Bronchial epithelial cell (primary cell): ENCODE measurements around the gene IL17F. TPM values are rescaled to one million over a fixed set of nuclear protein-coding genes. Genes with fewer than 3 reads are reported as not detected.

Experiments used
- DNase-seq: peaks from one replicate; pipeline ENCODE4 v3.0.0-alpha.2; 2010; ENCODE audit warnings: low read depth
- FAIRE-seq: peaks from 2 replicates; lab custom pipeline; 2011; peaks lifted over from hg19 to GRCh38; lab: Jason Lieb, UNC
- H3K27me3 ChIP-seq: 2 replicates; pipeline ENCODE4 v1.5.1; 2011; ENCODE audit warnings: low read length; ENCODE audit not compliant: control insufficient read depth, insufficient read depth
- H3K36me3 ChIP-seq: 2 replicates; pipeline ENCODE4 v1.5.1; 2011; ENCODE audit warnings: low read length; ENCODE audit not compliant: control insufficient read depth, insufficient read depth
- H3K4me3 ChIP-seq: 2 replicates; pipeline ENCODE4 v1.5.1; 2011; ENCODE audit warnings: mild to moderate bottlenecking, low read depth, low read length, control low read depth
- total RNA-seq: library from RNA; depleted of rRNA; stranded (reverse); fragments of >200 nt; gene quantifications from 2 replicates; pipeline ENCODE4 v1.2.1, GENCODE V29; 2014
- TF ChIP-seq, protein P1 (sequence below): IDR thresholded peaks from 2 replicates; pipeline ENCODE4 v1.5.1; 2011; ENCODE audit warnings: mild to moderate bottlenecking, moderate library complexity, low read length, control low read depth, inconsistent platforms; ENCODE audit not compliant: insufficient read depth, severe bottlenecking

IL17F gene
- total RNA-seq, 1 donor from 2014 or later, result not detected

DNA sequence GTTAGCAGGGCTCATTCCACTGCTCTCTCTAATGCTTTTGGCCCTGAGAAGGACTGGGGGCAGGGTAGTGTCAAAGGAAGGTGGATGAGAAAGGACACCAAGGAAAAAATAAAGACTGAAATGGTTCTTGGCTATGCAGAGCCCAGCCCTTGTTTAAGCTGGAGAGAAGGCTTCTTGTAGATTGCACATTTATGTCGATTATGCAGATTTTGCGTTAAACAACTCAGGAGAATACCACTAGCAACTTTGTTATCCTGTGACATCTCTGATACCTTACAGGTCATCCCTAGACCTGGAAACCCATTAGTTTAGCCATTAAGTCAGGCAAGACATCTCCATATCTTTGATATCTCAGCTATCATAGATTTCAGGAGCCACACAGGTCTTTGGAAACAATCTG lies 11.1 kb upstream of the IL17F start:
- DNase-seq (no peak), FAIRE-seq (no peak)
- Histone ChIP-seq H3K4me3 (no peak overlapping the region), H3K36me3 (no peaks in the 10 kb centered on the region), H3K27me3 (peaks cover 5% of the 10 kb centered on the region)
- TF ChIP-seq, protein P1, sequence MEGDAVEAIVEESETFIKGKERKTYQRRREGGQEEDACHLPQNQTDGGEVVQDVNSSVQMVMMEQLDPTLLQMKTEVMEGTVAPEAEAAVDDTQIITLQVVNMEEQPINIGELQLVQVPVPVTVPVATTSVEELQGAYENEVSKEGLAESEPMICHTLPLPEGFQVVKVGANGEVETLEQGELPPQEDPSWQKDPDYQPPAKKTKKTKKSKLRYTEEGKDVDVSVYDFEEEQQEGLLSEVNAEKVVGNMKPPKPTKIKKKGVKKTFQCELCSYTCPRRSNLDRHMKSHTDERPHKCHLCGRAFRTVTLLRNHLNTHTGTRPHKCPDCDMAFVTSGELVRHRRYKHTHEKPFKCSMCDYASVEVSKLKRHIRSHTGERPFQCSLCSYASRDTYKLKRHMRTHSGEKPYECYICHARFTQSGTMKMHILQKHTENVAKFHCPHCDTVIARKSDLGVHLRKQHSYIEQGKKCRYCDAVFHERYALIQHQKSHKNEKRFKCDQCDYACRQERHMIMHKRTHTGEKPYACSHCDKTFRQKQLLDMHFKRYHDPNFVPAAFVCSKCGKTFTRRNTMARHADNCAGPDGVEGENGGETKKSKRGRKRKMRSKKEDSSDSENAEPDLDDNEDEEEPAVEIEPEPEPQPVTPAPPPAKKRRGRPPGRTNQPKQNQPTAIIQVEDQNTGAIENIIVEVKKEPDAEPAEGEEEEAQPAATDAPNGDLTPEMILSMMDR, result no peak

DNA sequence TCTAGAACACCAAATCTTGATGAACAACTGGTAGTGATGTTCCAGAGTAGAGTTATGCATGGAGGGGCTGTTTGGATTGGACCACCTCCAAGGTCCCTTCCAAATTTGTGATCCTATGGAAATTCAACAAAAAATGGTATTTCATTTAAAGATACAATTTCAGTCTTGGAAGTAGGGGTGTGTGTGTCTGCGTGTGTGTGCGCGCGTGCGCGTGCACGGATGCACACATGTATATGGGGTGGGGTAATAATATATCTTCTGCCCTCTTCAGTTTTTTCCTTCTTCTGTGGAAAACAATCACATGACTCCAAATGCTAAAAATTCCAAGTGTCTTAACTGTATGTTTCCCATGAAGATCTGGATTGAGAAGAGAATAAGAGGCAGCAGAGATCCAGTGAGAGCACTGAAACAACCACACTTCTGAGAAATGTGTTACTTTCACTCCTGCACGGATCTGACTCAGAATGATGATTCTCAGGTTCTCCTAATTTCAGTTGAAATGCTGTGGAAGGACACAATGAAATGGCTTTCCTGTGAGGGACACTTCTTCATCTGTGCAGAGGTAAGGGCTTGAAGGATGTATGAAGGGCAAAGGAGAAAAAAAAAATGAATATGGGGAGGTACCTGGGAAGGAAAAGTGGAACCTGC lies 10.6 kb upstream of the IL17F start:
- no peak overlapping the region for H3K4me3 ChIP-seq
- peaks cover 5% of the 10 kb centered on the region for H3K27me3 ChIP-seq
- TF ChIP-seq, protein P1, result no peak
- FAIRE-seq (no peak), DNase-seq (no peak)
- no peaks in the 10 kb centered on the region for H3K36me3 ChIP-seq

DNA sequence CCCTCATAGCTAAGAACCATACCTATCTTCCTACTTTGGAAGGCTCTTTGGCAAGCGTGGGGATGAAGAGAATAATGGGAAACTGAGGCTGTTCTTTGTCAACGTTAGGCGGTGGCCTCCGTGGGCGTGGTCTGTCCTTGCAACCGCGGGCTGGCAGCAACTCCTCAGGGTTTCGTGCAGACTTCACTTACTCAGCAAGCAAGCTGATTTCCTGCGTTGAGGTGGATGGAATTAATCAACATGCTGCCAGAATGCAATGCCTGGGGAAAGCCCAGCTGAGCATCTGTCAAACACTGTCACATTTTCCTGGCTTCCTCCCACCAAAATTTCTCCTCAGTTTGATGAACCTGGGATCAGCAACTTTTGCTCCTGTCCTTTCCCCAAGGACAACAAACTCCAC lies 9.2 kb upstream of the IL17F start:
- FAIRE-seq (peak; percentile 90), DNase-seq (peak; percentile 13)
- TF ChIP-seq, protein P1, result no peak
- Histone ChIP-seq H3K27me3 (peaks cover 5% of the 10 kb centered on the region), H3K4me3 (no peak overlapping the region), H3K36me3 (no peaks in the 10 kb centered on the region)

DNA sequence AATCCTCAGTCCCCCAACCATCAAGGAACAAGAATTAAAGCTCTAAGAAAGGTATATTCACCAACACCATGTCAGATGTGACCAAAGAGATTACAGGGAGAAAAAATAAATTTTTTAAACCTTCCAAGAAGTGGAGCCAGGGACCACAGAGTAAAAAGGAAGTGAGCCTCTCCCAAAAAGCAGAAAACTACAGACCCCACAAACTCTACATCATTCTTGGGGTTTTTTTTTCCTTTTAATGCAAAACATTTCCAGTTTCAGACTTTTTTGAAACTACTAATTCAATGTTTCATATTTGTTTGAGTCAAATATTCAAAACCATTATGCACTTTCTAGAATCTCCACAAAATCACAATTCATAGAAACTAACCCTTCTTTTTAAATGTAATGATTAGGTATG lies 6.8 kb upstream of the IL17F start:
- DNase-seq, result no peak
- no peak for FAIRE-seq
- Histone ChIP-seq H3K27me3 (peaks cover 5% of the 10 kb centered on the region), H3K36me3 (no peaks in the 10 kb centered on the region), H3K4me3 (no peak overlapping the region)
- TF ChIP-seq, protein P1, result no peak

DNA sequence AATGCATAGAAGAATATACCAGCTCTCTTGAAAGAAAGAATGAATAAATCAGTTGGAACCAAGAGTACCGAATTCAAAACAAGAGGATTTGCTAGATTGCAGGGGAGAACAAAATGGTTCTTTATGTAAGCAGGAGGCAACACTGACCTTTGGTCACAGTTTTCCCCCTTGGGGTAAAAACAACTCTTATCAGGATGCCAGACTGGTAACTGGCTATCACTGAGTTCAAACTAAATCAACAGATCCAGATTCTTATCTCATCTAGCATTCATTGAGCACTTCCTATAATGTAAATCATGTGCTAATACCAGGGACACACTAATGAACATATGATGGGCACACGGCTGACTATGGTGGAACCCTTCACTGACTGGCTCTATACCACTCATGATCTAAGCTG lies 4.8 kb upstream of the IL17F start:
- DNase-seq (no peak), FAIRE-seq (no peak)
- Histone ChIP-seq H3K4me3 (no peak overlapping the region), H3K36me3 (no peaks in the 10 kb centered on the region), H3K27me3 (peaks cover 2% of the 10 kb centered on the region)
- TF ChIP-seq, protein P1, result no peak

DNA sequence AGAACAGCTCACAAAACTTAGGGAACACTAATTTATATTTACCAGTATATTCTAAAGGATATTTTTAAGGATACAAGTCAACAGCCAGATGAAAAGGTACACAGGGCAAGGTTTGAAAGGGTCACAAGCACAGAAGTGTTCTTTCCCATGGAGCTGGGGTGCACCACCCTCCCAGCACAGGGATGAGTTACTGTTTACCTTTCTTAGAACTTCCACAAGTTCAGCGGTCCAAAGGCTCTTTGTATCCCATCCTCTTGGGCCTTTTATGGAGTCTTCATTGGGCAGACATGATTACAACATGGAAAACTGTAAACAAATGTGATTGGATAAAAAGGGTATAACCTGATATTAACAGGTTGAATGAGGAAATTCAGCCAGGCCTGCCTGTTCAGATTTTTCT lies 1.1 kb upstream of the IL17F start:
- H3K4me3 ChIP-seq, result no peak overlapping the region
- no peaks in the 10 kb centered on the region for H3K36me3 ChIP-seq
- no peak for DNase-seq
- no peak for FAIRE-seq
- peaks cover 2% of the 10 kb centered on the region for H3K27me3 ChIP-seq
- TF ChIP-seq, protein P1, result no peak
